ENCODE data around the gene LIMA1. TPM values are rescaled to one million over a fixed set of nuclear protein-coding genes. Genes with fewer than 3 reads are reported as not detected.
"Not testable (repeated sequence)": the region's sequence is repeated elsewhere in the genome, so short reads cannot be mapped to it uniquely, and the experiment has no call there.

The LIMA1 gene
- total RNA-seq, 5 donors from 2014 or later (not counting 1 experiment from before 2014, with no cell fraction given): 8.6 to 14.9 (median 11.1) TPM

DNA sequence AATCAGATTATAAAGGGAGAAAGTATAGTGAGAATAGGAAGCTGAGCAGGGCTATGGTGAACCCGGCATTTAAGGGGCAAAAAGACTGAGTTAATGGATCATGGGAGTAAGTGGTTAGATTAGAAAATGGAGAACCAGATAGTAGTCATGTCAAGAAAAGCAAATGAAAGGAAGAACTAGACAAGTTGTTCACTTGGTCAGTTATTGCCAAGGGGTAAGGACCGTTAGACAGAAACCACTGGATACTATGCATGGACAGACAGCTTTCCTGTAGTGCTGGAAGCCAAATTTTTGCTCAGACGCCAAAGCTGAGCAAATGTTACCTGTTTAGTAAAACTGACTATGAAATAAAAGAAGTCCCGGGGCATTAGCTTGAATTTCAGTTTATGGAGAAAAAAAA is 3.8 kb downstream of the LIMA1 start:
- H3K27ac Mint-ChIP-seq: no peak overlapping the region
- no peak for ATAC-seq (replicated peaks in 1 of 4)
- 92% methylated on average over 3 of the region's 4 CpGs for WGBS (ENCODE audit: insufficient coverage)
- Histone ChIP-seq H3K27me3 (replicated peaks in 1 of 2; ENCODE audit: control insufficient read depth in 2 of 2, extremely low read depth in 1 of 2, insufficient read depth in 2 of 2, low read length in 1 of 2) (no peaks in the 10 kb centered on the region), H3K9me3 (no peaks in the 10 kb centered on the region), H3K4me3 (ENCODE audit: control insufficient read depth in 1 of 2, extremely low read depth in 1 of 2, low read length in 1 of 2) (no peak overlapping the region), H3K27ac (ENCODE audit: low read length) (no peak overlapping the region), H3K36me3 (ENCODE audit: control insufficient read depth in 2 of 2, extremely low read depth in 1 of 2, insufficient read depth in 1 of 2, low read length in 1 of 2) (no peaks in the 10 kb centered on the region), H3K4me1 (ENCODE audit: control insufficient read depth in 1 of 2, extremely low read depth in 1 of 2, insufficient read depth in 2 of 2, low read length in 2 of 2) (peaks cover 0 to 21% of the 10 kb centered on the region in 2 experiments)
- ChIA-PET CTCF (no interaction called here), POLR2A (no interaction called here)
- no peak for DNase-seq
- H3K4me3 Mint-ChIP-seq: no peak overlapping the region
- no peaks in the 10 kb centered on the region for H3K27me3 Mint-ChIP-seq
- H3K4me1 Mint-ChIP-seq: peaks cover 16 to 33% (median 26%) of the 10 kb centered on the region in 3 donors
- H3K36me3 Mint-ChIP-seq: no peaks in the 10 kb centered on the region
- H3K9me3 Mint-ChIP-seq: no peaks in the 10 kb centered on the region

DNA sequence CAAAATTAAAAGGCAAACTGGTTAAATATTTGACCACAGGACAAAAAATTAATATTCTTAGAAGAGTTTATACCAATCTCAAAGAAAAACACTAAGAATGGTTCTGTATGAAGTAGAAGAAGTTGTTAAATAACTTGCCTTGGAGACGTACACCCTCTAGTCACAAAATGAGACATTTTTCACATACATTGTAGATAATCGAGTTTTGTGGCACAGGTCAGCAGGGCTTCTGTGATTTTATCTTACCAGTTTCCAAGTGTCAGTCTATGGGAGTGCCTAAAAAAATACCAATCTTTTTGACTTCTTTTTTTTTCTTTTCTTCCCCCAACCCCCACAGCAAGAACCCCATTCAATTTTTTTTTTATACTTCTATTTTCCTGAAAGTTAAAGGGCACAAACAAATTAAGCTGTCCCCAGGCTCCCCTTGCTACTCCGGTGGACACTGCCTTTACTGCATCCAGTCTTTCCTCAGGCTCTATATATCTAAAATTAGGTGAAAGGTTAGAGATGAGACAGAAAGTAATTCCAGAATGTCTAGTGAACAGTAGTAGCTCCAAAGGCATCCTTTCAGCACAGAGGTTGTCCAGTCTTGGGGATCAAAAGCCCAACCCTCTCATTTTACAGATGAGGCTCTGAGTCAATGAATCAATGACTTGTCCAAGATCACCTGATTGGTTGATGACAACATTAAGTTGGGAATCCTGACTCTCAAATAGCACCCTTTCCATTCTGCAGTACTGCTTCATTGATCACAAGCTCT is 6.2 kb downstream of the LIMA1 start:
- WGBS (ENCODE audit: insufficient coverage): 67% methylated on average over 1 of the region's 3 CpGs
- H3K36me3 ChIP-seq (ENCODE audit: control insufficient read depth in 2 of 2, extremely low read depth in 1 of 2, insufficient read depth in 1 of 2, low read length in 1 of 2): no peaks in the 10 kb centered on the region
- no peaks in the 10 kb centered on the region for H3K9me3 ChIP-seq
- ChIA-PET POLR2A (interaction anchor here in 1 of 2 donors (0.7 kb wide), 1 partner anchor 1559 kb away, joined by 4 read pairs; no protein-coding TSS in a partner anchor), CTCF (interaction anchor here in 1 of 2 donors (0.6 kb wide), 1 partner anchor 243 kb away, joined by 3 read pairs; no protein-coding TSS in a partner anchor)
- H3K4me1 Mint-ChIP-seq: peaks cover 4 to 18% (median 11%) of the 10 kb centered on the region in 3 donors
- no peak overlapping the region for H3K4me3 ChIP-seq (ENCODE audit: control insufficient read depth in 1 of 2, extremely low read depth in 1 of 2, low read length in 1 of 2)
- no peaks in the 10 kb centered on the region for H3K9me3 Mint-ChIP-seq
- H3K4me3 Mint-ChIP-seq: no peak overlapping the region
- no peak for DNase-seq
- H3K27me3 Mint-ChIP-seq: no peaks in the 10 kb centered on the region
- H3K36me3 Mint-ChIP-seq: no peaks in the 10 kb centered on the region
- no peak for ATAC-seq (replicated peaks in 1 of 4)
- no peak overlapping the region for H3K27ac Mint-ChIP-seq
- peaks cover 0 to 3% of the 10 kb centered on the region in 2 experiments for H3K4me1 ChIP-seq (ENCODE audit: control insufficient read depth in 1 of 2, extremely low read depth in 1 of 2, insufficient read depth in 2 of 2, low read length in 2 of 2)
- no peaks in the 10 kb centered on the region for H3K27me3 ChIP-seq (replicated peaks in 1 of 2; ENCODE audit: control insufficient read depth in 2 of 2, extremely low read depth in 1 of 2, insufficient read depth in 2 of 2, low read length in 1 of 2)
- H3K27ac ChIP-seq (ENCODE audit: low read length): no peak overlapping the region

DNA sequence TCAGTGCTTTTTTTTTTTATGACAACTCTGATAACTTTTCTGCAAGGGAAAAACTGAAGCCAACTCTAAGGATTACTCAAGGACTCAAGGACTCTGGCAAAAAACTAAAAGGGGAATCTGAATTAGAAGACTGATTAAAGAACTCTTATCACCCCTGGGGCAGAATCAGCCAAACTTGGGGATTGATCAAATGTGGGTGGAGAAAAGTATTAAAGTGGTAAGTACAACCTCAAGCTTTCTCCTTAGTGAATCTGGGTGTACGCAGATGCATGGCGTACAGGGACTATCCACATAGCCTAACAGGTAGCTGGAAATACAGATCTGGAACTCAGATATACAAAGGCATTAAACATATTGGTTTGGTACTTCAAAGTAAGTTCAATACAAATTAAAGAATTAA is 7.3 kb downstream of the LIMA1 start:
- POLR2A ChIA-PET: interaction anchor here in 1 of 2 donors (0.7 kb wide), 1 partner anchor 1558 kb away, joined by 4 read pairs; no protein-coding TSS in a partner anchor
- CTCF ChIA-PET: interaction anchor here in 1 of 2 donors (1.1 kb wide), 1 partner anchor 14 kb away, joined by 3 read pairs; no protein-coding TSS in a partner anchor
- Histone ChIP-seq H3K4me3 (ENCODE audit: control insufficient read depth in 1 of 2, extremely low read depth in 1 of 2, low read length in 1 of 2) (no peak overlapping the region), H3K9me3 (no peaks in the 10 kb centered on the region), H3K27me3 (replicated peaks in 1 of 2; ENCODE audit: control insufficient read depth in 2 of 2, extremely low read depth in 1 of 2, insufficient read depth in 2 of 2, low read length in 1 of 2) (no peaks in the 10 kb centered on the region), H3K36me3 (ENCODE audit: control insufficient read depth in 2 of 2, extremely low read depth in 1 of 2, insufficient read depth in 1 of 2, low read length in 1 of 2) (no peaks in the 10 kb centered on the region), H3K4me1 (ENCODE audit: control insufficient read depth in 1 of 2, extremely low read depth in 1 of 2, insufficient read depth in 2 of 2, low read length in 2 of 2) (peaks cover 0 to 3% of the 10 kb centered on the region in 2 experiments), H3K27ac (ENCODE audit: low read length) (no peak overlapping the region)
- Mint-ChIP-seq H3K27me3 (no peaks in the 10 kb centered on the region), H3K9me3 (no peaks in the 10 kb centered on the region), H3K4me1 (peaks cover 4 to 11% (median 10%) of the 10 kb centered on the region in 3 donors), H3K27ac (peak overlapping the region; percentile 36 to 48), H3K36me3 (no peaks in the 10 kb centered on the region), H3K4me3 (no peak overlapping the region)
- ATAC-seq (replicated peaks in 1 of 4) (no peak), DNase-seq (no peak)
- no CpG with 5 or more reads among the region's 2 CpGs for WGBS (ENCODE audit: insufficient coverage)

DNA sequence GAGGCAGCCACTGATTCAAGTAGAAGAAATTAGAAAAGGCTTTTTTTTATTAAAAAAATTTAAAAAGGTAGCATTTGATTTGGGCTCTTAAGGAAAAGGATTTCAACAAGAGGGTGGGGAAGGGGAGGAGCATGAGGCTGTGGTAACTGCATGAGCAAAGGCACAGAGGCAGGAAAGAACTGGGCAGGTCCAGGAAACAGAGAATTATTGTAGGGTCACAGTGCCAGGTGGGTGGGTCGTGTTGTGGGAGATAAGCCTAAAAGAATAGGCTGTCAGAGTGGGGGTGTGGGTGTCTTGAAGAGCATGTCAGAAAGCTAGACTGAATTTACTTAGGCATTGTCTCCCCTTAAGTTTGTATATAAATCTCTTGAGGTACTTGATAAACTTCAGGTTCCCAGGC is 7.8 kb downstream of the LIMA1 start:
- no peak overlapping the region for H3K4me3 Mint-ChIP-seq
- WGBS (ENCODE audit: insufficient coverage): 0% methylated on average over 1 of the region's 1 CpG
- CTCF ChIA-PET: interaction anchor here in 1 of 2 donors (1.1 kb wide), 1 partner anchor 15 kb away, joined by 3 read pairs; no protein-coding TSS in a partner anchor

DNA sequence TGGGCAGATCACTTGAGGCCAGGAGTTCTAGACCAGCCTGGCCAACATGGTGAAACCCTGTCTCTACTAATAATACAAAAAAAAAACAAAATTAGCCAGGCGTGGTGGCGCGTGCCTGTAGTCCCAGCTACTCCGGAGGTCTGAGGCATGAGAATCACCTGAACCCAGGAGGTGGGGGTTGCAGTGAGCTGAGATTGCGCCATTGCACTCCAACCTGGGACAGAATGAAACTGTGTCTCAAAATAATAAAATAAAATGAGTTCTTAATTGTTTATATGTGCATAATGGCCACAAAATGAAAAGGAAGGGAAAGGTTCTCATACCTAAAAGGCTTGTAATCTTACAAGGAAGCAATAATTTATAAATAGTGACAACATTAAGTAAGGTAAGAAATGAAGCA is 8.2 kb downstream of the LIMA1 start:
- H3K4me3 Mint-ChIP-seq; H3K36me3 Mint-ChIP-seq; H3K27ac ChIP-seq (ENCODE audit: low read length); H3K36me3 ChIP-seq (ENCODE audit: control insufficient read depth in 2 of 2, extremely low read depth in 1 of 2, insufficient read depth in 1 of 2, low read length in 1 of 2); H3K9me3 Mint-ChIP-seq; H3K9me3 ChIP-seq; H3K4me3 ChIP-seq (ENCODE audit: control insufficient read depth in 1 of 2, extremely low read depth in 1 of 2, low read length in 1 of 2); POLR2A ChIA-PET; DNase-seq; H3K27ac Mint-ChIP-seq; H3K27me3 Mint-ChIP-seq; H3K27me3 ChIP-seq (replicated peaks in 1 of 2; ENCODE audit: control insufficient read depth in 2 of 2, extremely low read depth in 1 of 2, insufficient read depth in 2 of 2, low read length in 1 of 2); H3K4me1 ChIP-seq (ENCODE audit: control insufficient read depth in 1 of 2, extremely low read depth in 1 of 2, insufficient read depth in 2 of 2, low read length in 2 of 2); ATAC-seq (replicated peaks in 1 of 4): not testable (repeated sequence)
- CTCF ChIA-PET: interaction anchor here in 1 of 2 donors (0.9 kb wide), 1 partner anchor 143 kb away, joined by 3 read pairs; no protein-coding TSS in a partner anchor
- H3K4me1 Mint-ChIP-seq: peaks cover 4 to 11% (median 10%) of the 10 kb centered on the region in 3 donors
- WGBS (ENCODE audit: insufficient coverage): no CpG with 5 or more reads among the region's 5 CpGs

More for the DNA sequence above, 7.8 kb downstream of the LIMA1 start:
- DNase-seq (no peak), ATAC-seq (replicated peaks in 1 of 4) (no peak)
- Histone ChIP-seq H3K9me3 (no peaks in the 10 kb centered on the region), H3K4me3 (ENCODE audit: control insufficient read depth in 1 of 2, extremely low read depth in 1 of 2, low read length in 1 of 2) (no peak overlapping the region), H3K4me1 (ENCODE audit: control insufficient read depth in 1 of 2, extremely low read depth in 1 of 2, insufficient read depth in 2 of 2, low read length in 2 of 2) (peaks cover 0 to 3% of the 10 kb centered on the region in 2 experiments), H3K27ac (ENCODE audit: low read length) (no peak overlapping the region), H3K27me3 (replicated peaks in 1 of 2; ENCODE audit: control insufficient read depth in 2 of 2, extremely low read depth in 1 of 2, insufficient read depth in 2 of 2, low read length in 1 of 2) (no peaks in the 10 kb centered on the region), H3K36me3 (ENCODE audit: control insufficient read depth in 2 of 2, extremely low read depth in 1 of 2, insufficient read depth in 1 of 2, low read length in 1 of 2) (no peaks in the 10 kb centered on the region)
- Mint-ChIP-seq H3K36me3 (no peaks in the 10 kb centered on the region), H3K27ac (peak overlapping the region in 1 of 2 donors; percentile 48), H3K27me3 (no peaks in the 10 kb centered on the region), H3K4me1 (peaks cover 4 to 11% (median 10%) of the 10 kb centered on the region in 3 donors), H3K9me3 (no peaks in the 10 kb centered on the region)
- POLR2A ChIA-PET: no interaction called here

DNA sequence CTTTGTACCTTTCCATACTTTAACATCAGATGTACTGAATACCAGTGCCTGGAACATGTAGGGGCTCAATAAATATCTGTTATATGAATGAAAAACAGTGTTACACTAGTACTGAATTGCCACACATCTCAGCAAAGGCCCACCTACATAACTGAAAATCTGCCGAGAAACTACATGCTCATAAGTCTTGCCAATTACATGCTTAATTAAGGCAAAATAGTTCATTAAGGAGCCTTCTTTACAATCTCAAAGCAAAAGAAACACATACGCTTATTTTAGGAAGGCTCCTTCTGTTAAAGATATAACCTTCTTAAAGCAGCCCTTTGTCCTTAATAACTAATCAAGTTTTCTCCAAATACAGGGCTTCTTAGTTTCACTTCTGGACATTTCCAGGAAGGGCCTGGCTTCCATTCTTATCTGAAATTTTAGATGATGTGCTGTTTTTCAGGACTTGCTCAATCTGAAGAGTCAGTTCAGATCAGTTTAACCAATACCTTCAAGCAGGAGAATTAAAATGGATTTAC is 11.5 kb downstream of the LIMA1 start:
- H3K4me1 Mint-ChIP-seq: peaks cover 4 to 11% (median 10%) of the 10 kb centered on the region in 3 donors

More for the DNA sequence above, 11.5 kb downstream of the LIMA1 start:
- Mint-ChIP-seq H3K27ac (no peak overlapping the region), H3K4me3 (no peak overlapping the region), H3K27me3 (no peaks in the 10 kb centered on the region), H3K9me3 (no peaks in the 10 kb centered on the region), H3K36me3 (no peaks in the 10 kb centered on the region)
- no peaks in the 10 kb centered on the region for H3K27me3 ChIP-seq (replicated peaks in 1 of 2; ENCODE audit: control insufficient read depth in 2 of 2, extremely low read depth in 1 of 2, insufficient read depth in 2 of 2, low read length in 1 of 2)
- WGBS (ENCODE audit: insufficient coverage): 80% methylated on average over 1 of the region's 2 CpGs
- no peak overlapping the region for H3K27ac ChIP-seq (ENCODE audit: low read length)
- no peak overlapping the region for H3K4me3 ChIP-seq (ENCODE audit: control insufficient read depth in 1 of 2, extremely low read depth in 1 of 2, low read length in 1 of 2)
- peaks cover 0 to 3% of the 10 kb centered on the region in 2 experiments for H3K4me1 ChIP-seq (ENCODE audit: control insufficient read depth in 1 of 2, extremely low read depth in 1 of 2, insufficient read depth in 2 of 2, low read length in 2 of 2)
- DNase-seq (no peak), ATAC-seq (replicated peaks in 1 of 4) (no peak)
- ChIA-PET CTCF (interaction anchor here in 1 of 2 donors (0.5 kb wide), 1 partner anchor 34 kb away, joined by 3 read pairs; no protein-coding TSS in a partner anchor), POLR2A (no interaction called here)
- no peaks in the 10 kb centered on the region for H3K9me3 ChIP-seq
- no peaks in the 10 kb centered on the region for H3K36me3 ChIP-seq (ENCODE audit: control insufficient read depth in 2 of 2, extremely low read depth in 1 of 2, insufficient read depth in 1 of 2, low read length in 1 of 2)

All from T-cell (primary cell).